OCI-LY7 (cell line): ENCODE results near the gene POLA1. TPM values are rescaled to one million over a fixed set of nuclear protein-coding genes. Genes with fewer than 3 reads are reported as not detected.
"Not testable (repeated sequence)": the region's sequence is repeated elsewhere in the genome, so short reads cannot be mapped to it uniquely, and the experiment has no call there.

Experiments used
- BruUV-seq: library from RNA; stranded (reverse); fragments of 400-500 nt; replicated peaks from 2 replicates; lab custom pipeline; 2021; lab: Mats Ljungman, UMichigan
- CTCF ChIA-PET: fragments of 300-600 bp; sonication (Branson Sonifier 250); formaldehyde crosslinking; loops from one replicate; lab custom pipeline; 2022; ENCODE audit warnings: antibody characterized with exemption; ENCODE audit not compliant: unreplicated experiment; lab: Charles Lee
- POLR2A ChIA-PET: fragments of 300-600 bp; sonication (Branson Sonifier 250); formaldehyde crosslinking; loops from one replicate; lab custom pipeline; 2022; ENCODE audit warnings: antibody characterized with exemption; lab: Charles Lee
- DNase-seq: peaks from one replicate; pipeline ENCODE4 v3.0.0-alpha.2; 2015; ENCODE audit warnings: low spot score
- H2AFZ ChIP-seq: fragments of 200-600 bp; sonication (generic), shearing (Covaris generic); 2 replicates; pipeline ENCODE4 v1.6.1; 2014; ENCODE audit warnings: mild to moderate bottlenecking, antibody characterized with exemption, low read length, moderate library complexity
- H3K27ac ChIP-seq: fragments of 200-600 bp; sonication (generic); 2 replicates; pipeline ENCODE4 v1.5.1; 2014; ENCODE audit warnings: mixed run types, low read depth, mild to moderate bottlenecking, moderate library complexity, low read length, inconsistent platforms; ENCODE audit not compliant: poor library complexity, severe bottlenecking
- H3K36me3 ChIP-seq: fragments of 200-600 bp; sonication (generic); 2 replicates; pipeline ENCODE4 v1.6.1; 2014; ENCODE audit warnings: mild to moderate bottlenecking, antibody characterized with exemption, low read length, moderate library complexity, mixed read lengths; ENCODE audit not compliant: insufficient read depth
- H3K4me1 ChIP-seq: fragments of 200-600 bp; sonication (generic); 2 replicates; pipeline ENCODE4 v1.5.1; 2014; ENCODE audit warnings: mild to moderate bottlenecking, low read length; ENCODE audit not compliant: insufficient read depth, poor library complexity, severe bottlenecking
- H3K4me2 ChIP-seq: fragments of 200-600 bp; sonication (generic); 2 replicates; pipeline ENCODE4 v1.6.1; 2014; ENCODE audit warnings: mild to moderate bottlenecking, low read length
- H3K4me3 ChIP-seq: fragments of 200-600 bp; sonication (generic); 2 replicates; pipeline ENCODE4 v1.5.1; 2014; ENCODE audit warnings: mild to moderate bottlenecking, low read depth, low read length; ENCODE audit not compliant: poor library complexity, severe bottlenecking
- H3K79me2 ChIP-seq: fragments of 200-600 bp; sonication (generic); 2 replicates; pipeline ENCODE4 v1.6.1; 2016; ENCODE audit warnings: low read depth, mild to moderate bottlenecking, low read length, moderate library complexity, mixed read lengths; ENCODE audit not compliant: insufficient read depth
- H3K9me2 ChIP-seq: fragments of 200-600 bp; sonication (generic); 2 replicates; pipeline ENCODE4 v1.6.1; 2016; ENCODE audit warnings: mild to moderate bottlenecking, low read length, mixed read lengths; ENCODE audit not compliant: insufficient read depth
- H3K9me3 ChIP-seq: fragments of 200-600 bp; sonication (generic); 2 replicates; pipeline ENCODE4 v1.6.1; 2014; ENCODE audit warnings: mild to moderate bottlenecking, mixed run types, low read length, mixed read lengths
- H4K20me1 ChIP-seq: fragments of 200-600 bp; sonication (generic); 2 replicates; pipeline ENCODE4 v1.6.1; 2014; ENCODE audit warnings: mild to moderate bottlenecking, antibody characterized with exemption, low read length, moderate library complexity, mixed read lengths; ENCODE audit not compliant: insufficient read depth
- CTCF ChIP-seq: fragments of 200-600 bp; sonication (generic); conservative IDR thresholded peaks from 2 replicates; pipeline ENCODE4 v1.5.1; 2014; ENCODE audit warnings: mild to moderate bottlenecking, antibody characterized with exemption, low read length, moderate library complexity, mixed read lengths
- EZH2phosphoT487 ChIP-seq: fragments of 200-600 bp; sonication (generic); IDR thresholded peaks from 2 replicates; pipeline ENCODE4 v1.6.1; 2018; ENCODE audit warnings: low read depth, borderline replicate concordance, mild to moderate bottlenecking, mixed run types, antibody characterized with exemption, low read length, moderate library complexity, mixed read lengths
- intact Hi-C: fragments of 100-400 bp; cut with micrococcal nuclease; formaldehyde crosslinking; loops from one replicate; pipeline ENCODE4 v1.10.0; 2022; ENCODE audit not compliant: unreplicated experiment
- total RNA-seq, 2 experiments: library from RNA; depleted of rRNA in 1 of 2; stranded (reverse); fragments of >200 nt in 1 of 2; shearing (Covaris generic) in 1 of 2; gene quantifications; 2 replicates each; pipeline ENCODE4 v1.2.3, GENCODE V29; 2014 to 2022

Gene POLA1
- total RNA-seq, 2 experiments from 2014 or later: 58.0 to 65.1 TPM

GRCh38 chrX:24860140-24860539 is 166.4 kb downstream of the POLA1 start:
- Histone ChIP-seq H3K79me2 (no peaks in the 10 kb centered on the region), H3K9me2 (no peaks in the 10 kb centered on the region), H2AFZ (no peak overlapping the region), H3K4me2 (no peak overlapping the region), H3K4me1 (no peaks in the 10 kb centered on the region), H4K20me1 (no peaks in the 10 kb centered on the region), H3K4me3 (no peak overlapping the region), H3K27ac (no peak overlapping the region), H3K9me3 (no peaks in the 10 kb centered on the region), H3K36me3 (peaks cover 30% of the 10 kb centered on the region)
- intact Hi-C loops: no loop called here
- TF ChIP-seq EZH2phosphoT487: no peak
- TF ChIP-seq CTCF: no peak
- POLR2A ChIA-PET: interaction anchor here (1.0 kb wide), 1 partner anchor 21 kb away, joined by 6 read pairs; no protein-coding TSS in a partner anchor
- BruUV-seq: no TSS peak
- CTCF ChIA-PET: no interaction called here
- no peak for DNase-seq

- intact Hi-C loops: no loop called here
- Histone ChIP-seq H3K4me3 (no peak overlapping the region), H3K9me2 (no peaks in the 10 kb centered on the region), H3K9me3 (no peaks in the 10 kb centered on the region), H3K79me2 (no peaks in the 10 kb centered on the region), H3K4me2 (no peak overlapping the region), H2AFZ (no peak overlapping the region), H3K36me3 (peaks cover 23% of the 10 kb centered on the region), H3K4me1 (no peaks in the 10 kb centered on the region), H4K20me1 (no peaks in the 10 kb centered on the region), H3K27ac (no peak overlapping the region)
- CTCF ChIA-PET: no interaction called here
- no TSS peak for BruUV-seq
- POLR2A ChIA-PET: no interaction called here
- TF ChIP-seq EZH2phosphoT487 (no peak), CTCF (no peak)
- no peak for DNase-seq
Observed at GRCh38 chrX:24862343-24862742, 168.6 kb downstream of the POLA1 start.

GRCh38 chrX:24863779-24864178 is 170.1 kb downstream of the POLA1 start:
- H3K27ac ChIP-seq, intact Hi-C loops, H3K4me3 ChIP-seq, H3K9me3 ChIP-seq, H2AFZ ChIP-seq, DNase-seq, H3K9me2 ChIP-seq, CTCF ChIA-PET, H3K4me1 ChIP-seq, H3K79me2 ChIP-seq, BruUV-seq, H4K20me1 ChIP-seq, H3K4me2 ChIP-seq: not testable (repeated sequence)
- POLR2A ChIA-PET: interaction anchor here (0.6 kb wide), 1 partner anchor 842 kb away, joined by 5 read pairs; no protein-coding TSS in a partner anchor
- peaks cover 26% of the 10 kb centered on the region for H3K36me3 ChIP-seq
